H1 (cell line): ENCODE results near the gene ARHGAP35. TPM values are rescaled to one million over a fixed set of nuclear protein-coding genes. Genes with fewer than 3 reads are reported as not detected.

Experiments used
- CREB1 ChIP-seq: IDR thresholded peaks from 2 replicates; pipeline ENCODE4 v1.6.1; 2012; ENCODE audit warnings: inconsistent platforms
- NANOG ChIP-seq: IDR thresholded peaks from 2 replicates; pipeline ENCODE4 v1.6.1; 2011; ENCODE audit warnings: low read length, low read depth, mild to moderate bottlenecking, inconsistent platforms; ENCODE audit not compliant: insufficient read depth, poor library complexity, severe bottlenecking
- TAF1 ChIP-seq: IDR thresholded peaks from 2 replicates; pipeline ENCODE4 v1.6.1; 2011; ENCODE audit warnings: mild to moderate bottlenecking, low read depth, low read length
- polyA plus RNA-seq, 7 experiments: library from polyadenylated mRNA; depleted of rRNA in 3 of 7; stranded (reverse) in 5 of 7; unstranded in 2 of 7; fragments of >200 nt in 5 of 7; fragments of 200-250 nt in 2 of 7; gene quantifications; 1 replicate in 5 of 7; 2 replicates in 1 of 7; 4 replicates in 1 of 7; pipeline versions ENCODE4 v1.2.1 to v1.2.3, GENCODE V29; 2011 to 2013; ENCODE audit warnings: missing spikeins in 2 of 7, mixed read lengths in 2 of 7
- total RNA-seq: library from RNA; stranded (reverse); fragmentation: NEBNext Ultra II Directional; extraction: Animal tissue kit (Norgen Biotek cat#: 25700); gene quantifications from 2 replicates; pipeline ENCODE4 v1.2.1, GENCODE V29; 2021
- TF ChIP-seq, protein P1 (sequence below): fragments of 300-600 bp; sonication (generic); IDR thresholded peaks from 2 replicates; pipeline ENCODE4 v1.7.1; 2012; ENCODE audit warnings: low read length, moderate library complexity, mild to moderate bottlenecking, inconsistent platforms; ENCODE audit not compliant: insufficient replicate concordance

ARHGAP35 gene
- total and polyA plus RNA-seq, 2 of the 8 experiments (the other 6 are each of a cell fraction or from before 2014, with no cell fraction given): 29.7 to 64.5 TPM

DNA sequence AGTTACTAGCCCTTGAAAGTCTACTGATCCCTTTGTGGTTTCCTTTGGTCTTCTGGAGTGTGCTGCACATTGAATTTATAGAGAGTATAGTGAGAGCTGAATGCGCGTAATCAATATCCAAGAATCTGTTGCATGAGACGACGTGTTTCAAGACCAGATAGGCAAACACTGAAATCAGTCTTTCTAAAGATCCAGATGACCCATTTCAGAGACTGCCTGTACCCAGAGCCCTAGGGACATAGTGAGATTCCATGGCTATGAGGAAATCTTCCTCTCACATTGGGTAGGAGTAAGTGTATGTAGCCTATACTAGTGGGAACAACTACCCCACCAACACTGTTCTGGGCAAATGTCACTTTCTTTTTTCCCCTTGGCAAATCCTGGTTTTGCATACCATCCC is 48.6 kb downstream of the ARHGAP35 start (continued):
- TF ChIP-seq, protein P1, sequence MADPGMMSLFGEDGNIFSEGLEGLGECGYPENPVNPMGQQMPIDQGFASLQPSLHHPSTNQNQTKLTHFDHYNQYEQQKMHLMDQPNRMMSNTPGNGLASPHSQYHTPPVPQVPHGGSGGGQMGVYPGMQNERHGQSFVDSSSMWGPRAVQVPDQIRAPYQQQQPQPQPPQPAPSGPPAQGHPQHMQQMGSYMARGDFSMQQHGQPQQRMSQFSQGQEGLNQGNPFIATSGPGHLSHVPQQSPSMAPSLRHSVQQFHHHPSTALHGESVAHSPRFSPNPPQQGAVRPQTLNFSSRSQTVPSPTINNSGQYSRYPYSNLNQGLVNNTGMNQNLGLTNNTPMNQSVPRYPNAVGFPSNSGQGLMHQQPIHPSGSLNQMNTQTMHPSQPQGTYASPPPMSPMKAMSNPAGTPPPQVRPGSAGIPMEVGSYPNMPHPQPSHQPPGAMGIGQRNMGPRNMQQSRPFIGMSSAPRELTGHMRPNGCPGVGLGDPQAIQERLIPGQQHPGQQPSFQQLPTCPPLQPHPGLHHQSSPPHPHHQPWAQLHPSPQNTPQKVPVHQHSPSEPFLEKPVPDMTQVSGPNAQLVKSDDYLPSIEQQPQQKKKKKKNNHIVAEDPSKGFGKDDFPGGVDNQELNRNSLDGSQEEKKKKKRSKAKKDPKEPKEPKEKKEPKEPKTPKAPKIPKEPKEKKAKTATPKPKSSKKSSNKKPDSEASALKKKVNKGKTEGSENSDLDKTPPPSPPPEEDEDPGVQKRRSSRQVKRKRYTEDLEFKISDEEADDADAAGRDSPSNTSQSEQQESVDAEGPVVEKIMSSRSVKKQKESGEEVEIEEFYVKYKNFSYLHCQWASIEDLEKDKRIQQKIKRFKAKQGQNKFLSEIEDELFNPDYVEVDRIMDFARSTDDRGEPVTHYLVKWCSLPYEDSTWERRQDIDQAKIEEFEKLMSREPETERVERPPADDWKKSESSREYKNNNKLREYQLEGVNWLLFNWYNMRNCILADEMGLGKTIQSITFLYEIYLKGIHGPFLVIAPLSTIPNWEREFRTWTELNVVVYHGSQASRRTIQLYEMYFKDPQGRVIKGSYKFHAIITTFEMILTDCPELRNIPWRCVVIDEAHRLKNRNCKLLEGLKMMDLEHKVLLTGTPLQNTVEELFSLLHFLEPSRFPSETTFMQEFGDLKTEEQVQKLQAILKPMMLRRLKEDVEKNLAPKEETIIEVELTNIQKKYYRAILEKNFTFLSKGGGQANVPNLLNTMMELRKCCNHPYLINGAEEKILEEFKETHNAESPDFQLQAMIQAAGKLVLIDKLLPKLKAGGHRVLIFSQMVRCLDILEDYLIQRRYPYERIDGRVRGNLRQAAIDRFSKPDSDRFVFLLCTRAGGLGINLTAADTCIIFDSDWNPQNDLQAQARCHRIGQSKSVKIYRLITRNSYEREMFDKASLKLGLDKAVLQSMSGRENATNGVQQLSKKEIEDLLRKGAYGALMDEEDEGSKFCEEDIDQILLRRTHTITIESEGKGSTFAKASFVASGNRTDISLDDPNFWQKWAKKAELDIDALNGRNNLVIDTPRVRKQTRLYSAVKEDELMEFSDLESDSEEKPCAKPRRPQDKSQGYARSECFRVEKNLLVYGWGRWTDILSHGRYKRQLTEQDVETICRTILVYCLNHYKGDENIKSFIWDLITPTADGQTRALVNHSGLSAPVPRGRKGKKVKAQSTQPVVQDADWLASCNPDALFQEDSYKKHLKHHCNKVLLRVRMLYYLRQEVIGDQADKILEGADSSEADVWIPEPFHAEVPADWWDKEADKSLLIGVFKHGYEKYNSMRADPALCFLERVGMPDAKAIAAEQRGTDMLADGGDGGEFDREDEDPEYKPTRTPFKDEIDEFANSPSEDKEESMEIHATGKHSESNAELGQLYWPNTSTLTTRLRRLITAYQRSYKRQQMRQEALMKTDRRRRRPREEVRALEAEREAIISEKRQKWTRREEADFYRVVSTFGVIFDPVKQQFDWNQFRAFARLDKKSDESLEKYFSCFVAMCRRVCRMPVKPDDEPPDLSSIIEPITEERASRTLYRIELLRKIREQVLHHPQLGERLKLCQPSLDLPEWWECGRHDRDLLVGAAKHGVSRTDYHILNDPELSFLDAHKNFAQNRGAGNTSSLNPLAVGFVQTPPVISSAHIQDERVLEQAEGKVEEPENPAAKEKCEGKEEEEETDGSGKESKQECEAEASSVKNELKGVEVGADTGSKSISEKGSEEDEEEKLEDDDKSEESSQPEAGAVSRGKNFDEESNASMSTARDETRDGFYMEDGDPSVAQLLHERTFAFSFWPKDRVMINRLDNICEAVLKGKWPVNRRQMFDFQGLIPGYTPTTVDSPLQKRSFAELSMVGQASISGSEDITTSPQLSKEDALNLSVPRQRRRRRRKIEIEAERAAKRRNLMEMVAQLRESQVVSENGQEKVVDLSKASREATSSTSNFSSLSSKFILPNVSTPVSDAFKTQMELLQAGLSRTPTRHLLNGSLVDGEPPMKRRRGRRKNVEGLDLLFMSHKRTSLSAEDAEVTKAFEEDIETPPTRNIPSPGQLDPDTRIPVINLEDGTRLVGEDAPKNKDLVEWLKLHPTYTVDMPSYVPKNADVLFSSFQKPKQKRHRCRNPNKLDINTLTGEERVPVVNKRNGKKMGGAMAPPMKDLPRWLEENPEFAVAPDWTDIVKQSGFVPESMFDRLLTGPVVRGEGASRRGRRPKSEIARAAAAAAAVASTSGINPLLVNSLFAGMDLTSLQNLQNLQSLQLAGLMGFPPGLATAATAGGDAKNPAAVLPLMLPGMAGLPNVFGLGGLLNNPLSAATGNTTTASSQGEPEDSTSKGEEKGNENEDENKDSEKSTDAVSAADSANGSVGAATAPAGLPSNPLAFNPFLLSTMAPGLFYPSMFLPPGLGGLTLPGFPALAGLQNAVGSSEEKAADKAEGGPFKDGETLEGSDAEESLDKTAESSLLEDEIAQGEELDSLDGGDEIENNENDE: no peak
- no peak for TF ChIP-seq CREB1
- TF ChIP-seq NANOG: no peak
- no peak for TF ChIP-seq TAF1
